GM15510 (cell line): ENCODE results near the gene EIF5.

Experiments
- POLR2A ChIP-seq: IDR thresholded peaks from 3 replicates; pipeline ENCODE4 v1.6.1; 2011; ENCODE audit warnings: borderline replicate concordance; ENCODE audit not compliant: insufficient read length; ENCODE audit errors: extremely low read depth

The EIF5 gene

DNA sequence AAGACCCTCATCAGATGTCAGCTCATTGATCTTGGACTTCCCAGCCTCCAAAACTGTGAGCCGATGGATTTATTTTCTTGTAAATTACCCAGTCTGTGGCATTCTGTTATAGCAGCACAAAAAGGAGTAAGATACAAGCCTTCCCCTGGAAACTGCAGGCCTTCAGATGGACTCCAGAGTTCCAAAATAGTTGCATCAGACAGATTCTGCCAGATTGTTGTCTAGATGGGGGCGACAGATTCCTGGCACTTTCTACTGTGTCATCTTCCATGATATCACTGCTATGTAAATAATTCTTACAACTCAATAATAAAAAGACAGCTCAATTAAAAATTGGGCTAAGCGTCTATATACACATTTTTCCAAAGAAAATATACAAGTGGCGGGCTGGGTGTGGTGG is 34.0 kb downstream of the EIF5 start:
- TF ChIP-seq POLR2A: no peak

DNA sequence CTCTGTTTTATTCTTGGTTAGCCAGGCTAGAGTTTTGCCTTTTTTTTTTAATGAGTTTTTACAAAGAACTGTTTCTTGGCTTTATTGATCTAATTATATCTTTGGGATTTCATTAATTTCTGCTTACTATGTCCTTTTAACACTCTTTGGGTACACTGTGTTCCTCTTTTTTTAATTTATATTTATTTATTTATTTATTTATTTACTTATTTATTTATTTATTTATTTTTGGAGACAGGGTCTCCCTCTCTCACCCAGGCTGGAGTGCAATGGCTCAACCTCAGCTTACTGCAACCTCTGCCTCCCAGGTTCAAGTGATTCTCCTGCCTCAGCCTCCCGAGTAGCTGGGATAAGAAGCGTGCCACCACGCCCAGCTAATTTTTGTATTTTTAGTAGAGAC is 36.0 kb downstream of the EIF5 start:
- no peak for TF ChIP-seq POLR2A

DNA sequence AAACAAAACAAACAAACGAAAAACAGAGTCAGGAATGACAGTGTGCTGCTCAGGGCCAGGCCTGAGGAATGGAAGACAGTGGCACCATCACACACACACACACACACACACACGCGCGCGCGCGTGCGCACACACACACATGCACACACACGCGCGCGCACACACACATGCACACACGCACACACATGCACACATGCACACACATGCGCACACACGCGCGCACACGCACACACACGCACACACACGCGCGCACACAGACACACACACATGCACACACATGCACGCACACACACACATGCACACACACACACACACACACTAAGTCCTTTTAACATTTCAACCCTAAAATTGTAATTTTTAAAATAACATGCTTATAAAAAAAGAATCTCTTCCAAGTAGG is 38.0 kb downstream of the EIF5 start:
- no peak for TF ChIP-seq POLR2A

DNA sequence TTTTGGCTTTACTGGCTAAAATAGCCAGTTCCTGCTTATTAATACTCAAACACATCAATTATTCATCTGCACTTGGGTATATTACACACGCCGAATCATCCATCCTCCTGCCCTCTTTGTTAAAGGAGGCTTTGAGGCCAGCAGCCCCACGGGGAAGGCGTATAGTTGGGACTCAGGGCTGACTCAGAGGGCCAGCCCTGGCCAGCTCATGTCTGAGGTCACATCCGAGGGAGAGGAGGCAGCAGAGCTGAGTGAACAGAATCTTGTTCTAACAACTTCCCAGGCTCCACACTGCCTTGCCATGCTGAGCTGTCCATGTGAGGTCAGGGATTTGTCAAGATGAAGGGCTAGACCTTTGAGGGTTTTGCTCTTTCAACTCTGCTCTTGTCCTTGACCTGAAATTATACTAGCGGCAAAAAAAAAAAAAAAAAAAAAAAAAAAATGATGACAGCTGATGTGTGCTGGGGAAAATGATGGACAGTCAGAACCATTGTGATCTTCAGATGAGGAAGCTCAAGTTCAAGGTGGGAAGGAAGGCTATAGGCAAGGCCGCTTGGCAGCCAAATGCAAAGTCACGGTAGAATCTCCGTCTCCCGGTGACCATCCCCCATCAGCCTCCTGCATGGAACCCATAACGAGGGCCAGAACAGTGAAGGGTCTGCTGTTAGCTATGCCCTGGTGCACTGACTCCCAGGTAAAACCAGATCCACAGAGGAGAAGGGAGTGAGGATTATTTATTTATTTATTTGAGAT is 38.7 kb downstream of the EIF5 start:
- TF ChIP-seq POLR2A: no peak

DNA sequence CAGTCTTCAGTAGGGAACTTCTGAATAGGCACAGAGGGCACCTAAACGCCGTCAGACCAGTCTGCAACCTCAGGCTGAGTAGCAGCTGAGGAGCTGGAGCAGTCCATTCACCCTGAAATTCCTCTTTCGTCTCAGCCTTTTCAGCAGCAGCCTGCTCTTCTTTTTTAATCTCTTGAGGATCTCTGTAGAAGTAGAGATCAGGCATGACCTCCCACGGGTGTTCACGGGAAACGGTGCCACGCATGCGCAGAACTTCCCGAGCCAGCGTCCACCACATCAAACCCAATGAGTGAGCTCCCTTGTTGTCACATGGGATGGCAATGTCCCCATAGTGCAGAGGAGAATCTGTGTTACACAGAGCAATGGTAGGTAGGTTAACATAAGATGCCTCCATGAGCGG is 40.1 kb downstream of the EIF5 start:
- no peak for TF ChIP-seq POLR2A

DNA sequence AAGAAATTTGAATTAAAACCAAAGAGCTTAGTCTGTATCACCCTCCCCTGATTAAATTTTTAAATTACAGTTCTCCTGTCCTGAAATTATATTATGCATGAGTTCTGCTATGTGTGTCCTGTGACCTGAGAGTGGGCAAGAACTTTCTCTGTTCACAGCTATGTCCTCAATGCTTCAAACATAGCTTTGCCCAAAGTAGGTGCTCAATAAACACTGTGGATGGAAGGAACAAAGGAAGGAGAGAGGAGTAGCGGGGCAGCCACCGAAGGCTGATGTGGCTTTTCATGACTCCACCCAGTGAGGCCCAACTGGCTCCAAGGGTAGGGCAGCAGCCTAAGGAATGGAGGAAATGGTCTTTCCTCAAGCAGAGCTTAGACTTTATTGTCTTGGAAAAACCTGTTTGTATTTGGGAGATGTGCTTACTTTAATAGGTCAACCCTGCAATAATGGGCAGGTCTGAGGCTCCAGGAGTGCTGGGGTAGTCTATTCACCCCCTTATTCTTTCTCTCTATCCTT is 43.5 kb downstream of the EIF5 start:
- TF ChIP-seq POLR2A: no peak

DNA sequence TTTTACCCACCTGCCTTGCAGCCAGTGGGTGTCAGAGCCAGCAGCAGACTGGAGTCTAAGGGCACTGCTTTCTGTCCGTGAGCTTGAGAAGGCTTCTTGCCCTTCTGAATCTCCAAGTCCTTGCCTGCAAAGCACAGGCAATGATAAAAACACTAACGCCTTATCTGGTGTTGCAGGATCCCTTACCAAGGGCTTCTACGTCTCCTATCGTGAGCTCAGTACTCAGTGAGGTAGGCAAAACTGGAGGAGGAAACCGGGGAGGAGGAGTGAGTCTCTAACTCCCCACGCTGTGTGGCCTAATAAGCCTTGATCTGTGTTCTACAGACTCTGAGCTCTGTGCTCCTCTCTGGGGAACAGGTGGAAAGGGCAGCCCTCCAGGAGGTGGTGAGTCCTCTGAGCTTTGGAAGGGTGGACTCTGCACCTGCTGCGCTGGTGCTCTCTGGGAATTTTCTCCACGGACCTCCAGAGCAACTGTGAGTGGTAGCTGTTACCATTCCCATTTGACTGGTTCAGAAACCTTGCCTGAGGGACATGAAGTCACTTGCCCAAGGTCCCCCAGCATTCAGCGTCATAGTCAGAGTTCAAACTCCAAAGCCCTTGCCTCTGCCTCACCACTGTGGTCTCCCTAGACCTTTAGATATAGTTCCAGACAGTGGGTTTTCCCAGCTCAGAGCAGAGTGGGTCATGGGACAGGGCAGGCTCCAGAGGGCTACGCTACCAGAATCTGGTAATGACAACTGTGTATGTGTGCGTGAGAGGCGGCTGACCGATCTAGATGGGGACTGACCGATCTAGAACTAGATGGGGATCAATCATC is 44.2 kb downstream of the EIF5 start:
- no peak for TF ChIP-seq POLR2A

DNA sequence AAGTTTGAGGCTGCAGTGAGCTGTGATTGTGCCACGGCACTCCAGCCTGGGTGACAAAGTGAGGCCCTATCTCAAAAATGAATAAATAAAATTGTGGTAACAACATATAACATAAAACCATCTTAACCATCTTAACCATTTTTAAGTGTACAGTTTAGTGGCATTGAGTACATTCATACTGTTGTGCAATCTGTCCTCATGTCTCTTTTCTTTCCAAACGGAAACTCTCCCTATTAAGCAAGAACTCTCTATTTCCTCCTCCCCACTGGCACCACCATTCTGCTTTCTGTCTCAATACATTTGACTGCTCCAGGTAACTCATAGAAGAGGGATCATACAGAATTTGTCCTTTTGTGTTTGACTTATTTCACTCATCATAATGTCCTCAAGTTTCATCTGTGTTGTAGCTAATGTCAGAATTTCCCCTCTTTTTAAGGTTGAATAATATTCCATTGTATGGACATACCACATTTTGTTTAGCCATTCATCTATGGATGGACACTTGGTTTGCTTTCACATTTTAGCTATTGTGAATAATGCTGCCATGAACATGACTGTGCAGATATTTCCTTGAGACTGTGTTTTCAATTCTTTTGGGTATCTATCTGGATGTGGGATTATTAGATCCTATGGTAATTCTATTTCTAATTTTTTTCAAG is 46.8 kb downstream of the EIF5 start:
- no peak for TF ChIP-seq POLR2A

DNA sequence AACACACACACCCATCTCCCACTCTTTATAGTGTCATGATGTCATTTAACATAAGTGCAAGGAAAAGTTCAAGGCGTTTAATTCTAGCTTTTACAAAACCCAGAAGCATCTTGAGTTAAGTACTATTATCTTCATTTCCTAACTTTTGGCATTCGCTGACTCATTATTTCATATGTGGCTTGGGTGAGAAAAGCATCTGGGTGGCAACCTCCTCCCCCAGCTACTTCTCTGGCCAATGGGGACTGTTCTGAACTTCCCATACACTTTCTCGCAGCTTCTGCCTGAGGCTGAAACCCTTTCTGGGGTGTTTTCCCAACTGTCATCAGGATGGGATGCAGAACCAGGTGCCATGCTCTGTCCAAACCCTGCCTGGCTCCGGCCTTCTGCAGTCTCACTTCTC is 48.3 kb downstream of the EIF5 start:
- TF ChIP-seq POLR2A: no peak

DNA sequence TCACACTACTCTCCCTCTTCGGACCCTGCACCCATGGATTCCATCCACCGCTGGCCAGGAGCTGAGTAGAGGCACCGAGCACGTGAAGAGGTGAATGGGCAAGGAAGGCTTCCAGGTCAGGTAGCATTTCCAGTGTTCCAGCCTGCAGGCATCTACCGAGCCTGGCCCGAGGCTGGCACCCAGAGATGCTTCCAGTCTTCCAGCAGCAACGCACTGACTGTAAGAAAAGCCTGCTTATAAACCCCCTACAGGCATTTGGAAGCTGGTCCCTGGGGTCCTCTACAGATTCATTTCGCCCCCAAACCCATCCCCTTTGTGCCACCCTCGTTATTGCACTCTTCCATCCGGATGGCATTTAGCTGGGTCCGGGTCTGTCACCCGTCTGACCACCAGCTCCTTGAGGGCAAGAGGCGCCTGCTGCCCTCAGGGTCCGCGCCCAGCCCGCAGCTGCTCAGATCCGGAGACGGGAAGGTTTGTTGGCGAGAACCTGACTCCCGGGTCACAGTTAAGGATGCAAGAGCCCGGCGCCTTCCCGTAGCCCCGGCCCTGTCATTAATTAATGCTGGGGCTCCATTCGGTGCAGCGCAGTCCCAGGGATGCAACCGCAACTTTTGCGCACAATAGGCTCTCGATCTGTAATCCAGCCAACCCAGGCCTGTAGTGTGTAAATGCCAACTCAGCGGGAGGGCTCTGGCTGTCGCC is 50.6 kb downstream of the EIF5 start:
- no peak for TF ChIP-seq POLR2A

DNA sequence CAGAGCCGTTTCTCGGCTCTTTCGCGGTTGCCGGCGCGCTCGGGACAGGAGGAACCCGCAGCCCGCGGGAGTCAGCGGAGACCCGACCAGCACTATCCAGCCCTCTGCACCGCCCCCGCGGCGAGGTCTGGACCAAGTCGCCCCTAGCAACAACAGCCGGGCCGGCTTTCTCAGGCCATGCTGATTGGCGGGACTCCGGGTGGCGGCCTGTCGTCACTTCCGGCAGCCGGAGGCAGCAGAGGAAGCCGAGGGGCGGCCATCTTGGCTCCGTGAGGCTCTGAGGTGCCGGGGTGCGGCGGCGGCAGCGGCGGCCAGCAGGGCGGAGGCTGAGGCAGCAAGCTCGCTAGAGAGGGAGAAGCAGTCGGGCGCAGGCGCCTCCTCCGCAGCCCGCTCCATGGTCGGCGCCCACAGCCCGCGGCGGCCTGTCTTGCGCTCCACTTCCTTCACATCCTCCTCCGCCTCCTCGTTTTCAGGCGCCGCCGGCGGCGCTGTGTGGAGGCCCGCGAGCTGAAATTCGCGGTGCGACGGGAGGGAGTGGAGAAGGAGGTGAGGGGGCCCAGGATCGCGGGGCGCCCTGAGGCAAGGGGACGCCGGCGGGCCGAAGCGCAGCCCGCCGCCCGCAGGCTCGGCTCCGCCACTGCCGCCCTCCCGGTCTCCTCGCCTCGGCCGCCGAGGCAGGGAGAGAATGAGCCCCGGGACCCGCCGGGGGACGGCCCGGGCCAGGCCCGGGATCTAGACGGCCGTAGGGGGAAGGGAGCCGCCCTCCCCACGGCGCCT is 51.3 kb downstream of the EIF5 start, which contains the start of gene MARK3:
TSS of gene MARK3 (plus strand) at position 264 of the 777 bp plus-strand sequence. CDS start 615 bp downstream, outside the sequence.
- peak; percentile 95 for TF ChIP-seq POLR2A

DNA sequence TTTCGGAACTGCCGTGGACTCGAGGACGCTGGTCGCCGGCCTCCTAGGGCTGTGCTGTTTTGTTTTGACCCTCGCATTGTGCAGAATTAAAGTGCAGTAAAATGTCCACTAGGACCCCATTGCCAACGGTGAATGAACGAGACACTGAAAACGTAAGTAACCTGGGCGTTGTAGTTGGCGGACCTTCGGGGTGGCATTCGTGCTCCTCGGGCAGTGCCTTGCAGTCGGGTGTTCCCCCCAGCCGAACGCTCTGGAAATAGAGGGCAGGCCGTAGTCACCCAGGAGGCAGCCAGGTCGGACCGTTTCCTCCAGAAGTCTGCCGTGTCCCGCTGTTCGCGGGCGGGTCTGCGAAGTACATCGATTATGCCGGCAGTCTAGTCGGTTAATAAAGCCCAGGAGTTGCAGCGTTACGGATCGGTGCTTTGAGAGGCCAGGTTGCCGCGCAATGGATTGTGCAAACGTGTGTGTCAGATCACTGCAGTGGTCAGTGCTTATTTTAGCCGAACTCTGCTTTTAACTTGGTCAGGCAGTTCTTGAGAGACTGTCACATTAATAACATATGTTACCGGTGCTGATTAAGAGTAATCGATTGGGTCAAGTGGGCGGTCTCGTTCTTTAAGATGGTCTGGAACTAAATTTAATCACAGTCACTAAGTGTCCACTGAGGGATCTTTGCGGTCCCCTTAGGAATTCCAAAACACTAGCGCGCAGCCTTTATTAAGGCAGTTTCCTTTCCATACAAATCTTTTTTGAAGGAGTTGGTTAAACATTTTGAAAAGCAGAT is 52.1 kb downstream of the EIF5 start:
- TF ChIP-seq POLR2A: no peak

DNA sequence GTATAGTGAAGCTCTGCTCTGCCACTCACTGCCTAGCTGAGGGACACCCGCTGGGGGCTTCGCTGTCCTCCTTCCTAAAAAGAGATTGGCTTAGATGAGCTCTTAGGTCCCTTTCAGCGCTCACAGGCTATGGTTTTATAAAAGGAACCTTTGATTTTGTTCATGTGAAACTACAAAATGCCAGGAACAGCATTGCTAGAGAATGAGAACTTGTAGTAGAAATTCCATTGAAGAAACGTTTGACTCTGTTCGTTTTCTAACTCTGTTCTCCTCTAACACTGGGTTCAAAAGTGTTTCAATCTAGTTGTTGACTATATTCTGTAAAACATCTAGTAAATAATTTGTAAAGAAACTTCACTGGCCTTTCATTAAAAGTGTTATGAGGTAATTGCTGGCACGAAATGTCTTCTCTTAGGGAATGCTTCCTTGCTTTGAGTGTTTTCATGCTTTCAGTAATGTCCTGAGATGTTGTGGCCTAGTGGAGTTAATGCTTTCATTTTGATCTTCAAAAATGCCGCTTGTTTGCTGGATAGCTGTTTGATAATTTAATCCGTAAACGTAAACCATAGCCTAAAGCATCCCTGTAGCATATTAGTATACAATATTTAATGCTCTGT is 52.8 kb downstream of the EIF5 start:
- TF ChIP-seq POLR2A: no peak
